Hematopoietic multipotent progenitor cell treated with erythropoietin and hydrocortisone succinate and interleukin-3 and kit ligand, for 8 days (in vitro differentiated cells): ENCODE results near the gene CCDC74A.
"Not testable (repeated sequence)": the region's sequence is repeated elsewhere in the genome, so short reads cannot be mapped to it uniquely, and the experiment has no call there.

Experiments used
- DNase-seq: peaks from one replicate; pipeline ENCODE4 v3.0.0-alpha.2; 2015

Gene CCDC74A

DNA sequence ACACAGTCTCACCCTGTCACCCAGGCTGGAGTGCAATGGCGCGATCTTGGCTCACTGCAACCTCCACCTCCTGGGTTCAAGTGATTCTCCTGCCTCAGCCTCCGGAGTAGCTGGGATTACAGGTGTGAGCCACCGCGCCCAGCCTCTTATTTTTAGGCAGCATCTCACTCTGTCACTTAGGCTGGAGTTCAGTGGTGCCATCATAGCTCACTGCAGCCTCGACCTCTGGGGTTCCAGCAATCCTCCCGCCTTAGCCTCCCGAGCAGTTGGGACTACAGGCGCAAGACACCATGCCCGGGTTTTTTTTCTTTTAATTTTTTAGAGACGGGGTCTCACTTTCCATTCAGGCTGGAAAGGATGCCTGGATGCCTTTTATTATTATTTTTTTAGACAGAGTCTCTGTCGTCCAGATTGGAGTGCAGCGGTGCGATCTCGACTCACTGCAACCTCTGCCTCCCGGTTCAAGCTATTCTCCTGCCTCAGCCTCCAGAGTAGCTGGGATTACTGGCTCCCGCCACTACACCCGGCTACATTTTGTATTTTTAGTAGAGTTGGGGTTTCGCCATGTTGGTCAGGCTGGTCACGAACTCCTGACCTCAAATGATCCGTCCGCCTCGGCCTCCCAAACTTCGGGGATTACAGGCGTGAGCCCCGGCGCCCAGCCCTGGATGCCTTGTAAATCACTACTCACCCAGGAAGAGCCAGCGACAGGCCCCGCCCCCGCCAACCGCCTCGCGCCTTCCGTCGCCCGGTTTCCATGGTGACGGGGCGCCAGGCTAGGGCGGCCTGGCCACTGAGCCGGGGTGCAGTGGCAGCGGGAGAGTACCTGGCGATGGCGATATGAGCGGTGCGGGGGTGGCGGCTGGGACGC lies at the start of gene CCDC74A:
Gene CCDC74A (plus strand): TSS at position 758 of the 871 bp plus-strand sequence. CDS start 83 bp downstream, at position 841.
- peak; percentile 50 for DNase-seq

DNA sequence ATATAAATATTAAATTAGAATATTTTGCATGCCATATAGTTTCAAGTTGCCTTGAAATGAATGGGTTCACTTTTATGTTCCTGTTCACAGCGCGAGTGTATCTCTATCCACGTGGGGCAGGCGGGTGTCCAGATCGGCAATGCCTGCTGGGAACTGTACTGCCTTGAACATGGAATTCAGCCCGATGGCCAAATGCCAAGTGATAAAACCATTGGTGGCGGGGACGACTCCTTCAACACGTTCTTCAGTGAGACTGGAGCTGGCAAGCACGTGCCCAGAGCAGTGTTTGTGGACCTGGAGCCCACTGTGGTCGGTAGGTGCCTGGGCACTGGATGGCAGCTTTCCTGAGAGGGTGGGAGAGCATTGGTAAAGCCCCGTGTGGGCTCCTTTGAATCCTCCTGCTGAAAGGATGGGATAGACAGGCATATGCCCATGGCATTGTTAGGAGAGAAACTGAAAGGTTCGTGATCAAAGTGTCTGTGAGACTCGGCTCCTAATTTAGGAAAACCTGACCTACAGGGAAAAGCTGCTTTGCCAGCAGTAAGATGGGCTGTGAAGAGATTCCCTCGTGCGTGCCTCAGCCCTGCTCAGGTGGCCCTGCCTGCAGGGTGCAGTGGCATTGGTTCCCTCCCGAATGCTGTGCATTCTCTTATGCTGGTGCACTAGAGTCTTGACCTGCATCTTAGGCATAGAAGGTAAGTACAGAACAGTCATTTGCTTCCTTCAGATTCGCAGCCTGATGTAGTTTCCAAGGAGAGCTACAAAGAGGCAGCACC lies 49.4 kb upstream of the CCDC74A start:
- DNase-seq, result not testable (repeated sequence)

DNA sequence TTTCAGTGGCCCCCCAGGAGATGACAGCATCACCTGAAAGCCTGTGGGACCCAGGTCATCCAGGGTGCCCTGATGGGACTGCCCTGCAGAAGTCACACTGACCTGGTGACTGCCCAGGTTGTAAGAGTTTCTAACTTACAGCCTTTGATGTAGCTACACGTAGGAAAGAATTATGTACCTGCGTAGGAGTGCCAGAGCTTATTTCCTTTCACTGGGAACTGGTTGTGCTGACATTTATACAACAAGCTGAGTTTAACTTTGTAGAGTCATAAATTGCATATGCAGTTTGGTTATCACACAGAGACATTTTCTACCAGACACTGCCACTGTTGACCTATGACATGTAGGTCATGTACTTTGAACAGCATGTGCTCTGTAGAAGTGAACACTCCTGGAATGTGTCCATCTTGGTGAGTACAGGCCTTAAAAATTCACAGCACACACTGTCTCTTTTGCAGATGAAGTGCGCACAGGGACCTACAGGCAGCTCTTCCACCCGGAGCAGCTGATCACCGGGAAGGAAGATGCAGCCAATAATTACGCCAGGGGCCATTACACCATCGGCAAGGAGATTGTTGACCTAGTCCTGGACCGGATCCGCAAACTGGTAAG lies 48.7 kb upstream of the CCDC74A start:
- DNase-seq, result not testable (repeated sequence)

DNA sequence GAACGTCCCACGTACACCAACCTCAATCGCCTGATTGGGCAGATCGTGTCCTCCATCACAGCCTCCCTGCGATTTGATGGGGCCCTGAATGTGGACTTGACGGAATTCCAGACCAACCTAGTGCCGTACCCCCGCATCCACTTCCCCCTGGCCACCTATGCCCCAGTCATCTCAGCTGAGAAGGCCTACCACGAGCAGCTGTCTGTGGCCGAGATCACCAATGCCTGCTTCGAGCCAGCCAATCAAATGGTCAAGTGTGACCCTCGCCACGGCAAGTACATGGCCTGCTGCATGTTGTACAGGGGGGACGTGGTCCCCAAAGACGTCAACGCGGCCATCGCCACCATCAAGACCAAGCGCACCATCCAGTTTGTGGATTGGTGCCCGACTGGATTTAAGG lies 47.3 kb upstream of the CCDC74A start:
- DNase-seq, result not testable (repeated sequence)

DNA sequence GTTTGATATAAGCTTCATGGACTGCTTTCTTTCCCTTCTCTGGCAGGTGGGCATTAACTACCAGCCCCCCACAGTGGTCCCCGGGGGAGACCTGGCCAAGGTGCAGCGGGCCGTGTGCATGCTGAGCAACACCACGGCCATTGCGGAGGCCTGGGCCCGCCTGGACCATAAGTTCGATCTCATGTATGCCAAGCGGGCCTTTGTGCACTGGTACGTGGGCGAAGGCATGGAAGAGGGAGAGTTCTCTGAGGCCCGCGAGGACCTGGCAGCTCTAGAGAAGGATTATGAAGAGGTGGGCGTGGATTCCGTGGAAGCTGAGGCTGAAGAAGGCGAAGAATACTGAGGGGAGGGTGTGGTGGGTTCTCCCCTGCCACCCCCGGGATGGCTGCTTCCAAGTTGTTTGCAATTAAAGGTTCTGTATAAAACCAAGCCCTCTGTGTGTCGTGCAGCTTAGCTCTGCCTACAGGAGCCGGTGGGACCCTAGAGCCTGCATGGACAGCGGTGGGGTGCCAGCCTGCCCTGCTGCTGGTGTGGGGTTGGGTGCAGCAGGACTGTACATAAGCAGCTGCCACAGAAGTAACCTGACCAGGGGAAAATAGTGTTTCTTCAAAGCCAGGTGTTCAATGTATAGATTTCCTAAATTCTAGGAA lies 45.1 kb upstream of the CCDC74A start:
- not testable (repeated sequence) for DNase-seq

DNA sequence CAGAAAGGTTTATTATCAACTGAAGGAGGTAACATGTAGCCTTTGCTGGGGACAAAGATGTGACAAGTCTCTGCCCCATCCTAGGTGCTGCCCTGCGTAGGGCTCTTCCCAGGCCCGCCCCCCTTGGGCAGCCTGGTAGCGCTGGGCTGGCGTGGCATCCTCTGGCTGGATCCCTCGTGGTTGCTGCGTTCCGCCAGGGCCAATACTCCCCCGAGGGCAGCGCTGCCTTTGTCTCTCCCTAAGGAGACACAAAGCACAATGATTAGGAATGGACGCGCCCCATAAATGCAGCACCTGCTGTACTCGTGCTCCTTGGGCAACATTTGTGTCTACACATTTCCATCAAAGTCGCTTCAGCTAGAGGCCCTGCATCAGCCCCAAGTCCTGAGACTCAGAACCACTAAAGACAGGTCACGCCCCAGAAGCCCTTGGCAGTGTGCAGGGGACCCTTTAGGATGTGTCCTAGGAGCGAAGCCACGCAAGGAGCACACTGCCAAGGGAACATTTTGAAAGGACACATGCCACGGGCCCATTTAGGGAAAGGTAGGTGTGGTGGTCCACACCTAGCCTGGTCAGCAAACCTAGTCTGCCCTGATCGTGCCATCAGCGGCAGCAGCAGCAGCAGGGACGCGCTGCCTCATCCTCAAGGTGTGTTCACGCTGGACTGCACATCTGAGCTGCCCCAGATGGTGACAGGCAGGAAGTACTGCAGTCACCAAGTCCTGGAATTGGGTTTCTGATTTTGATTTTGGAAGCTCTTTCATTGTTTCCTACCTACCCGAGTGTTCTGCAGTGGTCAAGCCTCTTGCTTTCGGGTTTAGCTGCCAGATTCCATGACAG lies 43.5 kb upstream of the CCDC74A start:
- DNase-seq, result not testable (repeated sequence)

DNA sequence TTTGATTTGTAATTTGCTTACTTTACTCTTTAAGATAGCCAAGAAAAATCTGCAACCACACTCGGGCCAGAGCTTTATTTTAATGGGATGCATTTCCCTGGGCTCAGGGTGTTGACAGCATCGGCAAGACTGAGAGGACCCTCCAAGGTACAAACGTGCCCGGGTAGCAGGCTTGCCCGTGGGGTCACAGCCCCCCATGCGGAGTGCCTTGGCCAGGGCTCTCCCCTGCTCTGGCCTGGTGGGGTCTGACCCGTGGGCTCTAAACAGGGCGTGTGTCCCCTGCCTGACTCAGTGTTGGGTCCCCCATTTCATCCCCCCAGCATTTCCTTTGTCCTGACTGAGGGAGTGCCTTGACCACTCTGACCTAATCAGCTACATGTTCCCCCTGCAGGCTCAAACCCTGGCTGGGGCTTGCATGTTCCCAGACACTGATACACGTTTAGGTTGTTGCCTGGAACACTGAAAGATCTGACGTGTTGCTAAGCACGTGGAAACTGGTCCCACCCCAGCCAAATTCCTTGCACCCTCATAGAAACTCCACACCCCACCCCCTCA lies 42.7 kb upstream of the CCDC74A start:
- DNase-seq, result not testable (repeated sequence)

DNA sequence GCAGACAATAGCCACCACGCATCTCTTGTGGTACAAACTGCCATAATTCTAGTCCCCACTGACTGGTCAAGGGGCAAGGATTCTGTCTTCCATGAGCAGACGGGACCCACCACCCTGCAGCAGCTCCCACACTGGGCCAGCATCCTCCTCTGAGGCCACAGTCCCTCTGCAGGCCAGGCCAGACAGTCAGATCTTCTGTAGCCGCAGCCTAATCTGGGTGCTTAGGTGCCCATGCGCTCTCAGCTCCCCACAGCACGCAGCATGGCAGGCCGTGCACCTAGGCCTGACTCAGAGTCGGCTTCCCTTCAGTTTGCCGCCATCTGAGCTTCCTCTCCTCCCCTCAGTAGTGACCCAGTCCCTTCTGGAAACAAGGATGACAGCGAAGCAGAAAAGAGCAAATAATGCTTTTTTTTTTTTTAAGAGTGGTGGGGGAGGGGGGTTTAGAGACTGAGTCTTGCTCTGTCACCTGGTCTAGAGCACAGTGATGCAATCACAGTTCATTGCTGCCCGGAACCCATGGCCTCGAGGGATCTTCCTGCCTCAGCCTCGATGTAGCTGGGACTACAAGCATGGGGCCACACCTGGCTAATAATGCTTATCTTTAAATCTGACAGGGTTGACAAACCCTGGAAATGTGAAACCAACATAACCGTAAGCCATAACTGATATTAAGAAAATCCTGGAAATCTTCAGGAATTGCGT lies 41.3 kb upstream of the CCDC74A start:
- not testable (repeated sequence) for DNase-seq

DNA sequence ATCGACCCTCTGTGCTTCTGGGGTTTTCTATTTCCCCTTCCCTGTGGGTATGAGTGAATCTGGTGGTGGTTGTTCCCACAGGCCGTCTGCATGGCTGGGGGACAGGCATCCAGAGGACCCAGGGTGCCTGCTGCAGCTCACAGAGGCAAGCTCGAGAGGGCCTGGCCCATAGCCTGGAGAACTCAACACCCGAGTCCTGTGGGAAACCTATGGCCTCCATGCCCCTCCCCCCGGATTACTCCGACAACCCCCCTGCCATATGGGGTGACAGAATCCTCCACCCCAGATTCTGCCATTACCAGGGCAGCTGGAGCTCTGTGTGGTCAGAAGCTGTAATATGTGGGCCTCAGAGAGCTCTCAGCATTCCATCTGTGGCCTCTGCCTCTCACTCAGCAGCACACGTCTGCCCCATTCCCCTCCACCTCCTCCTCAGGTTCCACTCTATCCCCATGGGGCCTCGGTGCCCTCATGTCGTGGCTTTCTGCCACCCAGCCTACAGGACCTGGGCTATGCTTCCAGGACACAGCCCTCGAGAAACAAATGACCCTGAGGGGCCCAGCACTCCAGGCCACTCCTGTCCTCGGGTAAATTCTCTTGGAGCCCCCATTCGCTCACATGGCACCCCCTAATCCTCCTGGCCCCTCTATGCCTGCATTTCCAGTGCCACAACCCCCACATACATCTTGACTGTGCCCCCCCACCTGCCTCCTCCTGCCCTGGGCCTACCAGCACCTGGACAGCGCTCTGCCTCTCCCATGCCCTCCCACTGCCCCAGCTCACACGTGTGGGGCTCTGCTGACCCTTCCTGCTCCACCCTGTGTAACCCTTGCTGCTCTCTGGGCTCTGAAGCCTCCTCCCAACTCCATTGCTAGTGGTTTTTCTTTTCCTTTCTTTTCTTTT lies 39.1 kb upstream of the CCDC74A start:
- no peak for DNase-seq

DNA sequence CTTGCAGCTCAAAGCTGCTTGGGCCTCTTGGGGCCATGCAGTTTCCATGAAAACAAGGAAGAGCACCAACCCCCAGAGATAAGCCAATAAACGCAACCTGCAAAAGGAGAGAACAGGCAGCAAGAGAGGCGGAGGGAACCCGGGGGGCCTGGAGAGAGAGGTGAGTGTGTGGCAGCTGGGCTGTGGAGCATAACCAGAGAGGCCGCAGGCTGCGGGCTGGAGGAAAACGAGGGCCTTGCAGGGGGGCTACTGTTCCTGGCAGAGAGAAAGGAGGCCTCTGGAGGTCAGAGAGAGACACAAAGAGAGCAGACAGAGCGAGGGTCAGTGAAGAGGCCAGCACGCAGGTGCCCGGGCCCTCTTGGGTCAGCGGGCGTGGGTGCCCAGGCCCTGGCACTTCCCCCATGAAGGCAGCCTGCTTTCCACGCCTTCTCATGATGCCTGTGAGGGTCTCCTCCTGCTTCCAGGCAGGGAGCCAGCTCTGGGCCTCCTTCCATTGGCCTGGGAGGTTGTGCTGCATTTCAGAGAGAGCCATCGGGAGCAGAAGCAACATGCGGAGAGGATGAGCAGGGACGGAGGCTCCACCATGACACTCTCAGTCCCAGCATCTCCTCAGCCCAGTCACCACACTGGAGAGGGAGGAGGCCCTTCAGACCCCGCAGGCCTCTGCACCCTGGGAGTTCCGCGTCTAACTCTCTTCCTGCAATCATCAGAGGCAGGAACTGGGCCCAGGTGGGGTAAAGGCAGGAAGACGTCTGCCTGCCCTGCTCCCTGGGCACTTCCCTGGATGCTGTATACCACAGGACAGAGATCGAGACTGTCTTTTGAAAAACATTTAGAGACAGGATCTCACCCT lies 36.8 kb upstream of the CCDC74A start:
- DNase-seq, result peak; percentile 24

DNA sequence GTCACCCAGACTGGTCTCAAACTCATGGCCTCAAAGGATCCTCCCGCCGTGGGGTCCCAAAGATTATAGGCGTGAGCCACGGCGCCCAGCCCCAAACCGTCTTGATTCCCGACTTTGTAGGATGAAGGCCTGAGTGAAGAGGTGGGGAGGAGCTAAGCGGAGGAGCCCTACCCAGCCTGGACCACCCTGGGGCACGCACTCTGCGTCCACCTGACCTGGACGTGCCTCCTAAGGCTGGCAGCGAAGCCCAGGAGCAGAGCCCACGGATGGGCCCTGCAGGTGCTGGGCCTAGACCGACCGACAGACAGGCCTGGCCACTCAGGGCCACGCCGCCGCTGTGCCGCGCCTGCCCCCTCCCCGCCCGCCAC lies 36.2 kb upstream of the CCDC74A start:
- peak; percentile 19 for DNase-seq

DNA sequence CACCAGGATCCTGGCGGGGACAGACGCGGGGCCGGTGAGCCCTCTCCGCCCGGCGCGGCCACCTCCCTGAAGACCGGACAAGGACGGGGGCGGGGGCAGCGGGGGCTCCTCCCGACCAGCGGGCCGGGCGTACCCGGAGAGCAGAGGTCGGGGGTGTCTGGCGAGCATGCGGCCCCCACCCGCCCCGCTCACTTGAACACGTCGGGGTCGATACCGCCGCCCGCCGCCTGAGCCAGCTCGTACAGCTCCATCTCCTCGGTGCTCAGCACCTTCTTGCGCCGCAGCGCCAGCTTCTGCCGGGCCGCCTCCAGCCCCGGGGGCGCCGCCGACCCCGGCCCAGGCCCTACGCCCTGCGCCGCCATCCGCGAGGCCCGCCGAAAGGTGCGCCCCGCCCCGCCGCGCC lies 35.7 kb upstream of the CCDC74A start, which contains the start of gene MZT2A:
Gene MZT2A (minus strand): TSS at position 383 of the 403 bp plus-strand sequence. CDS start 21 bp downstream, at position 362.
- DNase-seq, result not testable (repeated sequence)

DNA sequence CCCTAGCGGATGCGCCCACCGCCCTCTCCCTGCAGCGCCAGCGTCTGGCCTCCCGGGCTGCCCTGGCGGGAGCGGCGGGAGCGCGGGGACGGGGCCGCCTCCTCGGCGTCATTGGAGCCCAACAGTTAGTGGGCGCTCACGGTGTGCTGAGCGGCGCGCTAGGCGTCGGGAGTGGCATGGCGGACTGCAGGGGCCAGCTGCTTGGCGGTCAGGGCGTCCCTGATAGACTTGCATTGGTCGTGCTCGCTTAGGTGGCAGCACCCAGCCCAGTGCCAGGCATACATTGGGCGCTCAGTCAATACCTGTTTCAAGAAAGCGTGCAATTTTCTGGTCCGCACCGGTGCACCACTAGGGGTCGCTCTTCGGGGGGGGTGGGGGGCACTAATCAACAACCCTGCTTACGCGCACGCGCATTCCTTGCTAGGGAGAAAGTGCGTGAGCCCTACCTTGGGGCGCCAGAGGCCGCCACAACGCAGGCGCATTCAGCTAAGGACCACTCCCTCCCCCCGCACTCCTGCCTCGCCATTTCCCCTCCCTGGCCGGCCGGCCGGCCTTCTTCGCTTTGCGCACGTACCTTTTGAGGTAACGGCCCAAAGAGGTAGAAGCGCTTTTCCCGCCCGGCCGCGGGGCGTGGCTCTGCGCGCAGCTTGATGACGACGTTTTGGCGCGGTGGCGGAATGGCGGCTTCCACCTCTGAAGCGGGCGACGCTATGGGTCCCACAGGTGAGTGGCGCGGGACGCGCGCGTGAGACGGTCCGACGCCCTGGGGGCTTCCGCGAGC lies 35.1 kb upstream of the CCDC74A start:
- DNase-seq, result peak; percentile 97

DNA sequence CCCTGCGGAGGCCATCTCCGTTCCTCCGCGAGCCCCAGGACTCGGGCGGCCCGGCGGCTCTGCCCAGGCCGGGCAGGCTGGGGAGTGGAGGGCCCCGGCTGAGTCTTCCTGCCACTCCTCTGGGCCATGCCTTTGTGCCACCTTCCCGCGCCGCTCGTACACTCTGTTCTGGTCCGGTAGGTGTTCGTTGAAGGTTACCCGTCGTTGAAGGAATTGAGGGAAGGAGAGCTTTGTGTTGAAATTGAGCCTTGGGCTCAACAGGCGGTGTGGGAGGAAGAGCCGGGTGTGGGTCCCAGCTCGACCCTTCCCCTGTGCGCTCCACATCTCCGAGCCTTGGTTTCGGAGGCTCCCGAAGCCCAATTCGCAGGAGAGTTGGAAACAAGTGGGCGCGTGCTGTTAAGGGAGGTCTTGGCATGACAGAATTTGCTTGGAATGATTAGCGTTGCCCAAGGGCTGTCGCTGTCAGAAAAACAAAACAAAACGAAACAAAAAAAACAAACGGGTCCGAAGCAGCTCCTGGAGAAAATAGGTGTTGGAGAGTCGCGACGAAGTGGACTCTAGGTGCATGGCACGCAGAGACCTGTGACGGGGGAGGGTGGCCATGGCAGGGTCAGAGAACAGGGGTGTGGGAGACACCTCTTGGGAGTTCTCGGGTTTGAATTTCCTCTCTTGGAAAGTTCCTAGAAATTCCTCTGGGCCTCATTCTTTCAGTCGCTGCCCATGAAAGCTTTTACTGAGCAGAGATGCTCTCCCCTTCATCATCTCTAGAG lies 34.3 kb upstream of the CCDC74A start:
- DNase-seq, result no peak

DNA sequence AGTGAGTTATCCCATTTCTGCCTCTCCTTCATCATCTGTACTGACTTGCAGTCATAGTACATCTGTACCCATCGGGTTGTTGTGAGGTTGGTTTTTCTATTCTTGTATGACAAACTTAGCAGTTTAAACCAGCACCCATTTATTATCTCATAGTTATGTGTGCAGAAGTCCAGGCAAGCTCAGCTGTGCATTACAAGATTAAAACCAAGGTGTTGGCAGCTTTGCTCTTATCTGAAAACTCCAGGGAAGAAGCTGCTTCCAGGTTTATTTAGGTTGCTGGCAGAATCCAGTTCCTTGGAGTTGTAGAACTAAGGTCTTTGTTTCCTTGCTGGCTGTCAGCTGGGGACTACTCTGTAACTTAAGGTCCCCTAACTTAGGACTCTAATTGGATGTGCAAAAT lies 32.2 kb upstream of the CCDC74A start:
- DNase-seq, result peak; percentile 51

DNA sequence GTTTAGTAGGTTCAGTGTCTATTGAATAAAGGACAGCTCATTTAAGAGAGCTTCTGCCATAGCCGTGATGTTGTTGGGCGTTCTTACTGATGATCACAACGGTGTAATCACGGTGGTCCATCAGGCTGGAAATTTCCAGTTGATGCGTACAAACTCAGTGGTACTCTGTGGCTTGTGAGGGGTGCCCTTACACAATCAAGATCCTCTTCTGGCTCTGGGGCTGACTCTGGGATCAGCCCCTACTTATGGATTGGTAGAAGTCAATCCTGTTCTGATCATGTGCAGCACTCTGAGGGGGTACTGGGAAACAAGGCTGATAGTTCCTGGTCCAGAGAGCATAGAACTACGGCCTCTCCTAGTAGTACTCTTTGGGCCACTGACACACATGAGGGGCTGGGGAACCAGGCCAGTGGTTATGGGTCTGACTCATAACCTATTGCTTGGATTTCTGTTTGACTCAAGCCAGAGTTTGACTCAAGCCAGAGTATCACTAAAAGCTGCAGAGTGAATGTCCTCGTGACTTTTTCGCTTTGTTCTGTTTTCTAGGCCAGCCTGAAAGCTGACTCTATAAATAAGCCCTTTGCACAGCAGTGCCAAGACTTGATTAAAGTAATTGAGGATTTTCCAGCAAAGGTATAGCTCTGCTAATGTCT lies 29.2 kb upstream of the CCDC74A start:
- not testable (repeated sequence) for DNase-seq

DNA sequence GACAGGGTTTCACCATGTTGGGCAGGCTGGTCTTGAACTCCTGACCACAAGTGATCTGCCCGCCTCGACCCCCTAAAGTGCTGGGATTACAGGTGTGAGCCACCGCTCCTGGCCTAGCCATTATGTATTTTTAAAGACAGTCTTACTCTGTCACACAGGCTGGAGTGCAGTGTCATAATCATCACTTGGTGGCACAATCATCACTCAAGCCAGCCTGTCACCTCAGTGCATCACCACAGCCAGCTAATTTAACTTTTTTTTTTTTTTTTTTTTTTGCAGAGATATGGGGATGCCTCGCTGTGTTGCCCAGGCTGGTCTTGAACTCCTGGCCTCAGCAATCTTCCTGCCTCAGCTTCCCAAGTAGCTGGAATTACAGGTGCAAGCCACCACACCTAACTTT lies 24.1 kb upstream of the CCDC74A start:
- DNase-seq, result not testable (repeated sequence)
